ENCODE measurements around the gene FHDC1.

GRCh38 chr4:152989554-152989970 lies 53.4 kb downstream of the FHDC1 start:
- no peak for TF ChIP-seq TAF1 (IDR thresholded peaks at IDR 0.05; ENCODE audit: borderline replicate concordance, low read depth, low read length)
- TF ChIP-seq POLR2AphosphoS5 (IDR thresholded peaks at IDR 0.05; ENCODE audit: low read depth, low read length): no peak
- no peak for TF ChIP-seq POLR2A (IDR thresholded peaks at IDR 0.05; ENCODE audit: low read depth, low read length)
